ENCODE results near the gene TMEM269.

TMEM269 gene

GRCh38 chr1:42737257-42737656 lies 47.5 kb upstream of the TMEM269 start (continued):
- TF ChIP-seq ZNF580 (tag by site-specific recombination; IDR thresholded peaks at IDR 0.05): no peak
- no peak for TF ChIP-seq ZNF274 (IDR thresholded peaks at IDR 0.05; ENCODE audit: low read length)
- TF ChIP-seq ZNF274 (tag by site-specific recombination; IDR thresholded peaks at IDR 0.05; ENCODE audit: borderline replicate concordance): no peak
- TF ChIP-seq ZBTB1 (tag by site-specific recombination; IDR thresholded peaks at IDR 0.05): no peak
- TF ChIP-seq ZNF2 (tag by site-specific recombination; IDR thresholded peaks at IDR 0.05): no peak
- no peak for TF ChIP-seq ZNF768 (tag by site-specific recombination; IDR thresholded peaks at IDR 0.05)
- TF ChIP-seq ZNF311 (tag by site-specific recombination; IDR thresholded peaks at IDR 0.05; ENCODE audit: borderline replicate concordance): no peak
- TF ChIP-seq ZNF292 (tag by site-specific recombination; IDR thresholded peaks at IDR 0.05; ENCODE audit: borderline replicate concordance, low read depth): no peak
- no peak for TF ChIP-seq ZNF223 (tag by site-specific recombination; IDR thresholded peaks at IDR 0.05)
- TF ChIP-seq ZNF473 (tag by site-specific recombination; IDR thresholded peaks at IDR 0.05): no peak
- no peak for TF ChIP-seq TRIM28 (IDR thresholded peaks at IDR 0.05; ENCODE audit: borderline replicate concordance, low read length)
- TF ChIP-seq ZNF521 (tag by site-specific recombination; IDR thresholded peaks at IDR 0.05): no peak
- TF ChIP-seq YY1 (tag by site-specific recombination; IDR thresholded peaks at IDR 0.05): no peak
- TF ChIP-seq ZNF37A (tag by site-specific recombination; IDR thresholded peaks at IDR 0.05): no peak

- H3K4me3 ChIP-seq (ENCODE audit: low read depth, low read length): no peak overlapping the region
- POLR2A ChIA-PET: no interaction called here
- H3K36me3 ChIP-seq (ENCODE audit: control insufficient read depth in 2 of 2, insufficient read depth in 1 of 2, low read length in 2 of 2): no peaks in the 10 kb centered on the region
- CTCF ChIA-PET: interaction anchor here (0.8 kb wide), 1 partner anchor 8 kb away, joined by 3 read pairs; no protein-coding TSS in a partner anchor
- H3K27ac ChIP-seq (ENCODE audit: extremely low read depth, low read depth, low read length): no peak overlapping the region
- H3K9me3 ChIP-seq (ENCODE audit: control insufficient read depth, insufficient read depth, low read depth, low read length): no peaks in the 10 kb centered on the region
- TF ChIP-seq IKZF3 (tag by site-specific recombination; IDR thresholded peaks at IDR 0.05) (no peak), ZNF302 (tag by site-specific recombination; IDR thresholded peaks at IDR 0.05; ENCODE audit: low read depth) (no peak), ZNF548 (tag by site-specific recombination; IDR thresholded peaks at IDR 0.05) (no peak), ZNF426 (tag by site-specific recombination; IDR thresholded peaks at IDR 0.05) (no peak), BCL11B (tag by site-specific recombination; IDR thresholded peaks at IDR 0.05; ENCODE audit: low read depth) (no peak), ZNF324 (tag by site-specific recombination; IDR thresholded peaks at IDR 0.05) (no peak)
- H3K4me1 ChIP-seq (ENCODE audit: control insufficient read depth, insufficient read depth, low read length): no peaks in the 10 kb centered on the region
These were observed 46.7 kb upstream of the TMEM269 start for GRCh38 chr1:42737986-42738677.

- no peaks in the 10 kb centered on the region for H3K9me3 ChIP-seq (ENCODE audit: control insufficient read depth, insufficient read depth, low read depth, low read length)
- ChIA-PET CTCF (interaction anchor here (0.7 kb wide), 1 partner anchor 233 kb away, joined by 3 read pairs; no protein-coding TSS in a partner anchor), POLR2A (no interaction called here)
- H3K4me3 ChIP-seq (ENCODE audit: low read depth, low read length): no peak overlapping the region
- H3K36me3 ChIP-seq (ENCODE audit: control insufficient read depth in 2 of 2, insufficient read depth in 1 of 2, low read length in 2 of 2): no peaks in the 10 kb centered on the region
- no peak for TF ChIP-seq ZNF354C (tag by site-specific recombination; IDR thresholded peaks at IDR 0.05; ENCODE audit: borderline replicate concordance, low read depth)
- TF ChIP-seq GLI2 (tag by site-specific recombination; IDR thresholded peaks at IDR 0.05; ENCODE audit: borderline replicate concordance, low read depth): no peak
- peak; percentile 55; the same call in 1 of the 2 replicates for TF ChIP-seq PRDM1 (tag by site-specific recombination; IDR thresholded peaks at IDR 0.05)
- TF ChIP-seq ZNF398 (tag by site-specific recombination; IDR thresholded peaks at IDR 0.05): no peak
- no peak overlapping the region for H3K27ac ChIP-seq (ENCODE audit: extremely low read depth, low read depth, low read length)
- H3K4me1 ChIP-seq (ENCODE audit: control insufficient read depth, insufficient read depth, low read length): no peaks in the 10 kb centered on the region
These were observed 46.0 kb upstream of the TMEM269 start for GRCh38 chr1:42738678-42739226.
